Neural cell (in vitro differentiated cells): ENCODE measurements around the gene HDAC7. TPM values are rescaled to one million over a fixed set of nuclear protein-coding genes. Genes with fewer than 3 reads are reported as not detected.

ENCODE experiments used
- H2AFZ ChIP-seq: fragments of 200-600, 300-800 bp; sonication (generic), shearing (Covaris generic); 2 replicates; pipeline ENCODE4 v1.6.0; 2014; ENCODE audit warnings: low read depth, mild to moderate bottlenecking, antibody characterized with exemption, low read length, moderate library complexity
- H3F3A ChIP-seq: fragments of 200-600 bp; shearing (Covaris generic); 2 replicates; pipeline ENCODE4 v1.6.1; 2016; ENCODE audit warnings: mild to moderate bottlenecking, moderate library complexity, mixed read lengths, antibody characterized with exemption, low read length; ENCODE audit not compliant: insufficient read depth, poor library complexity, severe bottlenecking
- H3K27ac ChIP-seq: fragments of 200-600, 300-800 bp; sonication (generic), shearing (Covaris generic); 2 replicates; pipeline ENCODE4 v1.5.1; 2014; ENCODE audit warnings: mild to moderate bottlenecking, low read length, moderate library complexity
- H3K27me3 ChIP-seq: fragments of 300-800, 200-600 bp; sonication (generic), shearing (Covaris generic); 2 replicates; pipeline ENCODE4 v1.6.0; 2014; ENCODE audit warnings: mild to moderate bottlenecking, low read depth, low read length, moderate library complexity; ENCODE audit not compliant: insufficient read depth
- H3K36me3 ChIP-seq: fragments of 300-800, 200-600 bp; sonication (generic), shearing (Covaris generic); 2 replicates; pipeline ENCODE4 v1.5.1; 2014; ENCODE audit warnings: mild to moderate bottlenecking, antibody characterized with exemption, low read length, moderate library complexity; ENCODE audit not compliant: insufficient read depth
- H3K4me2 ChIP-seq: fragments of 300-800, 200-600 bp; sonication (generic), shearing (Covaris generic); 2 replicates; pipeline ENCODE4 v1.6.0; 2014; ENCODE audit warnings: mild to moderate bottlenecking, low read length
- H3K4me3 ChIP-seq: fragments of 300-800, 200-600 bp; sonication (generic), shearing (Covaris generic); 2 replicates; pipeline ENCODE4 v1.5.1; 2014; ENCODE audit warnings: mild to moderate bottlenecking, low read length, moderate library complexity
- H3K79me2 ChIP-seq: fragments of 200-600 bp; shearing (Covaris generic); replicated peaks from 2 replicates; pipeline ENCODE4 v1.6.0; 2014; ENCODE audit warnings: mild to moderate bottlenecking, low read length, moderate library complexity; ENCODE audit not compliant: insufficient read depth
- H3K9ac ChIP-seq: fragments of 300-800, 200-600 bp; sonication (generic), shearing (Covaris generic); 2 replicates; pipeline ENCODE4 v1.6.1; 2016; ENCODE audit warnings: mild to moderate bottlenecking, low read length, mixed read lengths
- H3K9me2 ChIP-seq: fragments of 200-600 bp; shearing (Covaris generic); 2 replicates; pipeline ENCODE4 v1.6.1; 2016; ENCODE audit warnings: mild to moderate bottlenecking, low read length, mixed read lengths; ENCODE audit not compliant: insufficient read depth
- H3K9me3 ChIP-seq: fragments of 200-600, 300-800 bp; sonication (generic), shearing (Covaris generic); 2 replicates; pipeline ENCODE4 v1.6.1; 2016; ENCODE audit warnings: mild to moderate bottlenecking, mixed run types, low read length, moderate library complexity, mixed read lengths
- H4K20me1 ChIP-seq: fragments of 200-600 bp; shearing (Covaris generic); 2 replicates; pipeline ENCODE4 v1.6.1; 2016; ENCODE audit warnings: mild to moderate bottlenecking, mixed run types; ENCODE audit not compliant: insufficient read depth
- CTCF ChIP-seq: fragments of 450-650 bp; IDR thresholded peaks from 2 replicates; pipeline ENCODE4 v1.5.1; 2014; ENCODE audit warnings: antibody characterized with exemption, mild to moderate bottlenecking, moderate library complexity; ENCODE audit not compliant: poor library complexity, severe bottlenecking
- EP300 ChIP-seq: fragments of 450-650 bp; conservative IDR thresholded peaks from 2 replicates; pipeline ENCODE4 v1.6.1; 2014; ENCODE audit warnings: antibody characterized with exemption, mild to moderate bottlenecking, moderate library complexity; ENCODE audit not compliant: poor library complexity, severe bottlenecking
- EZH2 ChIP-seq: fragments of 200-600, 300-800 bp; shearing (Covaris generic), sonication (generic); IDR thresholded peaks from 2 replicates; pipeline ENCODE4 v1.6.1; 2014; ENCODE audit warnings: antibody characterized with exemption, low read length, borderline replicate concordance, mild to moderate bottlenecking; ENCODE audit not compliant: insufficient read depth, poor library complexity, severe bottlenecking
- MXI1 ChIP-seq: fragments of 450-650 bp; conservative IDR thresholded peaks from 2 replicates; pipeline ENCODE4 v1.6.1; 2014; ENCODE audit warnings: antibody characterized with exemption, mild to moderate bottlenecking; ENCODE audit not compliant: poor library complexity, severe bottlenecking
- POLR2AphosphoS5 ChIP-seq: IDR thresholded peaks from 2 replicates; pipeline ENCODE4 v1.6.1; 2012
- RAD21 ChIP-seq: fragments of 450-650 bp; conservative IDR thresholded peaks from 2 replicates; pipeline ENCODE4 v1.6.1; 2014; ENCODE audit warnings: antibody characterized with exemption, mild to moderate bottlenecking, moderate library complexity
- REST ChIP-seq: IDR thresholded peaks from 2 replicates; pipeline ENCODE4 v1.6.1; 2012; ENCODE audit warnings: borderline replicate concordance
- SMC3 ChIP-seq: fragments of 450-650 bp; conservative IDR thresholded peaks from 2 replicates; pipeline ENCODE4 v1.6.1; 2014; ENCODE audit warnings: antibody characterized with exemption, mild to moderate bottlenecking, moderate library complexity; ENCODE audit not compliant: poor library complexity
- TAF1 ChIP-seq: IDR thresholded peaks from 2 replicates; pipeline ENCODE4 v1.6.1; 2012; ENCODE audit warnings: low read depth
- polyA plus RNA-seq: library from polyadenylated mRNA; depleted of rRNA; stranded (reverse); fragments of >200 nt; gene quantifications from 2 replicates; pipeline ENCODE4 v1.2.3, GENCODE V29; 2014

Gene HDAC7
- polyA plus RNA-seq, 1 donor from 2014 or later, result 30.2 TPM

GRCh38 chr12:47783821-47784819 lies 35.6 kb downstream of the HDAC7 start:
- no peaks in the 10 kb centered on the region for H3K79me2 ChIP-seq
- H4K20me1 ChIP-seq, result no peaks in the 10 kb centered on the region
- H3K9ac ChIP-seq, result no peak overlapping the region

More at GRCh38 chr12:47783821-47784819, 35.6 kb downstream of the HDAC7 start:
- Histone ChIP-seq H3F3A (no peaks in the 10 kb centered on the region), H3K27me3 (no peaks in the 10 kb centered on the region), H3K27ac (no peak overlapping the region), H3K9me3 (no peaks in the 10 kb centered on the region), H3K36me3 (peaks cover 18% of the 10 kb centered on the region), H3K4me2 (no peak overlapping the region), H2AFZ (no peak overlapping the region), H3K4me3 (no peak overlapping the region), H3K9me2 (no peaks in the 10 kb centered on the region)
- no peak for TF ChIP-seq EP300
- no peak for TF ChIP-seq POLR2AphosphoS5
- no peak for TF ChIP-seq TAF1
- no peak for TF ChIP-seq SMC3
- TF ChIP-seq EZH2, result no peak
- no peak for TF ChIP-seq RAD21
- no peak for TF ChIP-seq MXI1
- TF ChIP-seq CTCF, result no peak
- TF ChIP-seq REST, result no peak
